ENCODE results near the gene SIGLEC7. TPM values are rescaled to one million over a fixed set of nuclear protein-coding genes. Genes with fewer than 3 reads are reported as not detected.

Gene SIGLEC7
- total RNA-seq, 1 donor from 2014 or later = 4.8 TPM

GRCh38 chr19:51145916-51146493 lies 3.9 kb downstream of the SIGLEC7 start:
- no peaks in the 10 kb centered on the region for H3K9me3 ChIP-seq
- H3K4me3 ChIP-seq = no peak overlapping the region
- intact Hi-C loops (cut with DNase I) = no loop called here
- TF ChIP-seq CTCF (IDR thresholded peaks at IDR 0.05) = no peak
- H3K4me1 ChIP-seq = no peaks in the 10 kb centered on the region
- no peak overlapping the region for H3K27ac ChIP-seq
- DNase-seq (ENCODE audit: low spot score in 2 of 2) = no peak
- no peaks in the 10 kb centered on the region for H3K27me3 ChIP-seq
- no peaks in the 10 kb centered on the region for H3K36me3 ChIP-seq

- Histone ChIP-seq H3K27me3 (no peaks in the 10 kb centered on the region), H3K4me1 (no peaks in the 10 kb centered on the region), H3K4me3 (no peak overlapping the region), H3K9me3 (no peaks in the 10 kb centered on the region), H3K27ac (no peak overlapping the region), H3K36me3 (no peaks in the 10 kb centered on the region)
- intact Hi-C loops (cut with DNase I) = no loop called here
- no peak for TF ChIP-seq CTCF (IDR thresholded peaks at IDR 0.05)
- no peak for DNase-seq (ENCODE audit: low spot score in 2 of 2)
Measured at GRCh38 chr19:51146751-51147150, 4.7 kb downstream of the SIGLEC7 start.

GRCh38 chr19:51147663-51148062 lies 5.6 kb downstream of the SIGLEC7 start:
- H3K4me3 ChIP-seq = no peak overlapping the region
- H3K9me3 ChIP-seq = no peaks in the 10 kb centered on the region
- H3K36me3 ChIP-seq = no peaks in the 10 kb centered on the region
- DNase-seq (ENCODE audit: low spot score in 2 of 2) = no peak
- H3K27me3 ChIP-seq = no peaks in the 10 kb centered on the region
- no peaks in the 10 kb centered on the region for H3K4me1 ChIP-seq
- no peak for TF ChIP-seq CTCF (IDR thresholded peaks at IDR 0.05)
- H3K27ac ChIP-seq = no peak overlapping the region
- intact Hi-C loops (cut with DNase I) = no loop called here

- no peak for TF ChIP-seq CTCF (IDR thresholded peaks at IDR 0.05)
- H3K36me3 ChIP-seq = no peaks in the 10 kb centered on the region
Measured at GRCh38 chr19:51148580-51148979, 6.5 kb downstream of the SIGLEC7 start.

GRCh38 chr19:51150627-51151026 lies 8.5 kb downstream of the SIGLEC7 start:
- no peak for TF ChIP-seq CTCF (IDR thresholded peaks at IDR 0.05)
- Histone ChIP-seq H3K4me3 (no peak overlapping the region), H3K4me1 (no peaks in the 10 kb centered on the region), H3K27me3 (no peaks in the 10 kb centered on the region), H3K36me3 (no peaks in the 10 kb centered on the region), H3K27ac (no peak overlapping the region), H3K9me3 (no peaks in the 10 kb centered on the region)
- intact Hi-C loops (cut with DNase I) = no loop called here
- no peak for DNase-seq (ENCODE audit: low spot score in 2 of 2)

More at GRCh38 chr19:51148580-51148979, 6.5 kb downstream of the SIGLEC7 start:
- intact Hi-C loops (cut with DNase I) = no loop called here
- H3K27me3 ChIP-seq = no peaks in the 10 kb centered on the region
- no peak overlapping the region for H3K4me3 ChIP-seq
- no peak overlapping the region for H3K27ac ChIP-seq
- no peaks in the 10 kb centered on the region for H3K4me1 ChIP-seq
- no peaks in the 10 kb centered on the region for H3K9me3 ChIP-seq
- no peak for DNase-seq (ENCODE audit: low spot score in 2 of 2)

GRCh38 chr19:51156710-51157109 lies 14.6 kb downstream of the SIGLEC7 start:
- Histone ChIP-seq H3K27me3 (no peaks in the 10 kb centered on the region), H3K4me1 (no peaks in the 10 kb centered on the region), H3K27ac (no peak overlapping the region), H3K9me3 (no peaks in the 10 kb centered on the region), H3K4me3 (no peak overlapping the region), H3K36me3 (no peaks in the 10 kb centered on the region)
- intact Hi-C loops (cut with DNase I) = no loop called here
- TF ChIP-seq CTCF (IDR thresholded peaks at IDR 0.05) = no peak
- DNase-seq (ENCODE audit: low spot score in 2 of 2) = no peak

Data from ascending aorta (tissue), 2 donors.